HepG2 (cell line): ENCODE measurements around the gene NT5C2. TPM values are rescaled to one million over a fixed set of nuclear protein-coding genes. Genes with fewer than 3 reads are reported as not detected.

Source experiments
- ATAC-seq: fragments of 200-7000 bp; cut with Tn5 transposase; 3 replicates; pipeline ENCODE4 v1.9.1; 2020; ENCODE audit warnings: mild to moderate bottlenecking, moderate library complexity
- BruUV-seq: library from RNA; stranded (reverse); fragments of 400-500 nt; replicated peaks from 2 replicates; lab custom pipeline; 2021; lab: Mats Ljungman, UMichigan
- CTCF ChIA-PET: fragments of 300-600 bp; formaldehyde crosslinking; extraction: SDS; loops from one replicate; lab custom pipeline; 2021; ENCODE audit warnings: low total read pairs, inconsistent platforms, low intra/inter-chr PET ratio; lab: Yijun Ruan, JAX
- POLR2A ChIA-PET: fragments of 350-600 bp; sonication (Branson Sonifier 250); formaldehyde crosslinking; loops from one replicate; lab custom pipeline; 2020; ENCODE audit warnings: antibody characterized with exemption, inconsistent platforms; lab: Yijun Ruan, JAX
- DNase-seq: peaks from one replicate; pipeline ENCODE4 v3.0.0-alpha.2; 2015; ENCODE audit warnings: low spot score
- FAIRE-seq: peaks from 3 replicates; lab custom pipeline; 2011; peaks lifted over from hg19 to GRCh38; lab: Jason Lieb, UNC
- H2AFZ ChIP-seq: one replicate; pipeline ENCODE4 v1.6.1; 2011; ENCODE audit warnings: low read length, inconsistent platforms
- H3K27ac ChIP-seq: fragments of 300-600 bp; 3 replicates; pipeline ENCODE4 v1.8.0; 2011; ENCODE audit warnings: mixed run types, mild to moderate bottlenecking, mixed read lengths, low read length, inconsistent platforms; ENCODE audit not compliant: insufficient read depth; ENCODE audit errors: extremely low read length
- H3K27me3 ChIP-seq, 2 experiments: fragments of 200-600 bp in 1 of 2; 2 replicates in 1 of 2; 3 replicates in 1 of 2; pipeline versions ENCODE4 v1.6.0 to v1.8.0; 2011; ENCODE audit warnings: low read length in 2 of 2, mild to moderate bottlenecking in 2 of 2, moderate library complexity in 2 of 2, inconsistent platforms in 1 of 2; ENCODE audit not compliant: insufficient read depth in 2 of 2, control insufficient read depth in 1 of 2
- H3K36me3 ChIP-seq, 2 experiments: fragments of 200-600 bp in 1 of 2; replicated peaks in 1 of 2; 2 replicates in 1 of 2; 3 replicates in 1 of 2; pipeline versions ENCODE4 v1.5.1 to v1.8.0; 2011; ENCODE audit warnings: low read length in 2 of 2, inconsistent platforms in 1 of 2; ENCODE audit not compliant: insufficient read depth in 2 of 2, control insufficient read depth in 1 of 2
- H3K4me1 ChIP-seq: 2 replicates; pipeline ENCODE4 v1.5.1; 2012; ENCODE audit warnings: low read length, inconsistent platforms; ENCODE audit not compliant: insufficient read depth
- H3K4me2 ChIP-seq: 2 replicates; pipeline ENCODE4 v1.6.0; 2011; ENCODE audit warnings: low read depth, low read length, inconsistent platforms
- H3K4me3 ChIP-seq, 3 experiments: fragments of 200-600 bp in 1 of 3; sonication (generic), shearing (Covaris generic) in 1 of 3; replicated peaks in 1 of 3; 2 replicates each; pipeline ENCODE4 v1.5.1; 2011 to 2016; ENCODE audit warnings: low read length in 3 of 3, inconsistent platforms in 2 of 3, low read depth in 2 of 3, mild to moderate bottlenecking in 2 of 3, control low read depth in 1 of 3, mixed read lengths in 1 of 3; ENCODE audit not compliant: insufficient read depth in 1 of 3
- H3K79me2 ChIP-seq: one replicate; pipeline ENCODE4 v1.6.1; 2011; ENCODE audit warnings: low read length, inconsistent platforms; ENCODE audit not compliant: insufficient read depth
- H3K9ac ChIP-seq: 2 replicates; pipeline ENCODE4 v1.6.0; 2011; ENCODE audit warnings: mild to moderate bottlenecking, low read depth, low read length, inconsistent platforms; ENCODE audit not compliant: insufficient read depth
- H3K9me3 ChIP-seq: 2 replicates; pipeline ENCODE4 v1.5.1; 2012; ENCODE audit warnings: mild to moderate bottlenecking, low read length
- H4K20me1 ChIP-seq: 2 replicates; pipeline ENCODE4 v1.6.0; 2011; ENCODE audit warnings: inconsistent platforms, mild to moderate bottlenecking, low read length, moderate library complexity; ENCODE audit not compliant: insufficient read depth
- ETV5 ChIP-seq: IDR thresholded peaks from 2 replicates; pipeline ENCODE4 v1.6.1; 2018; ENCODE audit warnings: missing biosample characterization, missing genetic modification reagents, inconsistent platforms, borderline replicate concordance
- HCFC1 ChIP-seq: fragments of 150-350 bp; IDR thresholded peaks from 2 replicates; pipeline ENCODE4 v1.6.1; 2014; ENCODE audit warnings: low read depth, low read length
- MEF2D ChIP-seq: sonication (generic); formaldehyde crosslinking; IDR thresholded peaks from 2 replicates; pipeline ENCODE4 v1.5.1; 2020; ENCODE audit warnings: mild to moderate bottlenecking, missing genetic modification reagents
- NR2F6 ChIP-seq, 2 experiments: IDR thresholded peaks; 2 replicates each; pipeline ENCODE4 v1.6.1; 2016; ENCODE audit warnings: antibody characterized with exemption in 1 of 2, mild to moderate bottlenecking in 1 of 2
- RBM22 ChIP-seq: fragments of 200-400 bp; formaldehyde crosslinking; optimal IDR thresholded peaks from 2 replicates; pipeline ENCODE3; 2017; ENCODE audit warnings: mild to moderate bottlenecking, low read length, moderate library complexity
- YEATS4 ChIP-seq: sonication (generic); formaldehyde crosslinking; IDR thresholded peaks from 2 replicates; pipeline ENCODE4 v1.4.0; 2020; ENCODE audit warnings: missing genetic modification reagents, borderline replicate concordance
- WGBS: methylation state at CpG from one replicate; pipeline ENCODE4 v1.1.6; 2017; ENCODE audit warnings: low lambda C conversion rate; 5-methylcytosine and 5-hydroxymethylcytosine counted together
- in situ Hi-C: cut with HindIII; loops from 2 replicates; pipeline ENCODE4 v1.10.0; 2017; ENCODE audit warnings: low pct_unique_long_range_greater_than_20kb; ENCODE audit not compliant: extremely low pct_ligation_motif_present
- intact Hi-C: fragments of 100-400 bp; cut with micrococcal nuclease; formaldehyde crosslinking; loops from one replicate; pipeline ENCODE4 v1.10.0; 2022; ENCODE audit not compliant: unreplicated experiment
- polyA plus RNA-seq, 8 experiments: library from polyadenylated mRNA; depleted of rRNA in 3 of 8; stranded (reverse) in 7 of 8; unstranded in 1 of 8; fragments of >200 nt; fragmentation: Illumina TruSeq in 4 of 8; extraction: Trizol in 4 of 8; gene quantifications; 2 replicates each; pipeline versions ENCODE4 v1.2.1 to v1.2.3, GENCODE V29; 2011 to 2016; ENCODE audit warnings: low read depth in 4 of 8, missing spikeins in 1 of 8, mixed read lengths in 1 of 8; ENCODE audit not compliant: insufficient read depth in 1 of 8
- total RNA-seq, 5 experiments: library from RNA; depleted of rRNA; stranded (reverse); fragments of >200 nt; fragmentation: Illumina TruSeq; extraction: Trizol; gene quantifications; 2 replicates each; pipeline ENCODE4 v1.2.3, GENCODE V29; 2016; ENCODE audit warnings: low read depth in 1 of 5
- TF ChIP-seq, protein P1 (sequence below): IDR thresholded peaks from 2 replicates; pipeline ENCODE4 v1.6.1; 2018; ENCODE audit warnings: missing genetic modification reagents
- TF ChIP-seq, protein P2 (sequence below): IDR thresholded peaks from 2 replicates; pipeline ENCODE4 v1.6.1; 2012; ENCODE audit warnings: inconsistent platforms
- TF ChIP-seq, protein P3 (sequence below): IDR thresholded peaks from 2 replicates; pipeline ENCODE4 v1.4.0; 2020; ENCODE audit warnings: mild to moderate bottlenecking, missing genetic modification reagents
- TF ChIP-seq, protein P4 (sequence below): sonication (generic); formaldehyde crosslinking; conservative IDR thresholded peaks from 2 replicates; pipeline ENCODE4 v1.4.0; 2020; ENCODE audit warnings: mild to moderate bottlenecking, missing genetic modification reagents, moderate library complexity
- TF ChIP-seq, protein P5 (sequence below): sonication (generic); formaldehyde crosslinking; IDR thresholded peaks from 2 replicates; pipeline ENCODE4 v1.4.0; 2020; ENCODE audit warnings: missing genetic modification reagents

Gene NT5C2
- total and polyA plus RNA-seq, 2 of the 13 experiments (the other 11 are each of a cell fraction or from before 2014, with no cell fraction given) = 40.6 to 55.2 TPM

DNA sequence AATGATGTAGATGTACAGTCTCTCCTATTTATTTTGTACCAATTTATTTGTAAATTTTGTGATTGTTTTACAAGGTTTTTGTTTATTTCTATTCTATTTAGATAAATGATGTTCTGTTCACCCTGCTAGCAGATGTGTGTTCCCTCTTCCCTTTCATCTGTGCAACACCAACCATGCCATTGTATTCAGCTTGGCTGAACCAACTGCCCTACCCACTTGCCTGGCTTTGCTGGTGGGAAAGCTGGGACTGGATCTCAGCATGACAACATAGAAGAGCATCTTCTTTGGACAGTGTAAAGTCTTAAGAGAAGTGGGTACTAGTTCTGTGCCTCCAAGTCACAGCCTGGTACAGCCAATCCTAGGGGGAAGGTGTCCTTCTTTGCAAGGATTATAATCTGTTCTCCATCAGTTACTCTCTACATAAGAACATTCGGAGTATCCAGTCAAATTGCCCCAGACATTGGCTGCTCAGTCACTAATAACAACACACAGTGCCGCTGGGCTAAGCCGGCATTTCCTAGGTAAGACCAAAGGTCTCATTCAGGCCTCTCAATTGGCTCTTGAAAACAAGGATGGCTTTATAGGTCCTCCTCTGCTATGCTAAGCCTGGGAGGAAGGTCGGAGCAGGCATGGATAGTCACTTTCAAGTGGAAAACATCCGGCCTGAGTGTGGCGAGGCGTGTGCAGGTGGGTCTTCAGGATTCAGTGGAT, 109.7 kb downstream of the NT5C2 start:
- 20% methylated on average over 7 of the region's 7 CpGs for WGBS
- Histone ChIP-seq H3K27ac (peak overlapping the region; percentile 57), H3K9ac (no peak overlapping the region; the same call in 1 of the 2 replicates), H3K4me1 (peaks cover 55% of the 10 kb centered on the region), H3K36me3 (peaks cover 8 to 16% of the 10 kb centered on the region in 2 experiments), H4K20me1 (no peaks in the 10 kb centered on the region), H3K79me2 (no peaks in the 10 kb centered on the region), H3K9me3 (no peaks in the 10 kb centered on the region), H3K4me3 (no peak overlapping the region), H3K4me2 (peak overlapping the region; percentile 51), H3K27me3 (no peaks in the 10 kb centered on the region), H2AFZ (no peak overlapping the region)
- no TSS peak for BruUV-seq
- ATAC-seq = peak; percentile 94
- FAIRE-seq = peak; percentile 66
- in situ Hi-C loops = loop anchor here (10.0 kb wide), 1 partner anchor 161 kb away; the partner anchor contains the start of gene RPEL1
- POLR2A ChIA-PET = no interaction called here
- intact Hi-C loops = loop anchor here (5.0 kb wide), 1 partner anchor 159 kb away; no protein-coding TSS in a partner anchor
- DNase-seq = peak; percentile 85
- CTCF ChIA-PET = no interaction called here
- TF ChIP-seq, protein P1, sequence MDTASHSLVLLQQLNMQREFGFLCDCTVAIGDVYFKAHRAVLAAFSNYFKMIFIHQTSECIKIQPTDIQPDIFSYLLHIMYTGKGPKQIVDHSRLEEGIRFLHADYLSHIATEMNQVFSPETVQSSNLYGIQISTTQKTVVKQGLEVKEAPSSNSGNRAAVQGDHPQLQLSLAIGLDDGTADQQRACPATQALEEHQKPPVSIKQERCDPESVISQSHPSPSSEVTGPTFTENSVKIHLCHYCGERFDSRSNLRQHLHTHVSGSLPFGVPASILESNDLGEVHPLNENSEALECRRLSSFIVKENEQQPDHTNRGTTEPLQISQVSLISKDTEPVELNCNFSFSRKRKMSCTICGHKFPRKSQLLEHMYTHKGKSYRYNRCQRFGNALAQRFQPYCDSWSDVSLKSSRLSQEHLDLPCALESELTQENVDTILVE = no peak
- TF ChIP-seq RBM22 = peak; percentile 82
- no peak for TF ChIP-seq YEATS4
- TF ChIP-seq ETV5 = peak; percentile 79; the same call in 1 of the 2 replicates
- TF ChIP-seq MEF2D (CRISPR knock-in tag) = 0 out of 2 replicates have a peak, but pooled peaks have one; percentile 47
- TF ChIP-seq, protein P2, sequence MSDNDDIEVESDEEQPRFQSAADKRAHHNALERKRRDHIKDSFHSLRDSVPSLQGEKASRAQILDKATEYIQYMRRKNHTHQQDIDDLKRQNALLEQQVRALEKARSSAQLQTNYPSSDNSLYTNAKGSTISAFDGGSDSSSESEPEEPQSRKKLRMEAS = peak; percentile 57; the same call in 1 of the 2 replicates
- TF ChIP-seq, protein P3, sequence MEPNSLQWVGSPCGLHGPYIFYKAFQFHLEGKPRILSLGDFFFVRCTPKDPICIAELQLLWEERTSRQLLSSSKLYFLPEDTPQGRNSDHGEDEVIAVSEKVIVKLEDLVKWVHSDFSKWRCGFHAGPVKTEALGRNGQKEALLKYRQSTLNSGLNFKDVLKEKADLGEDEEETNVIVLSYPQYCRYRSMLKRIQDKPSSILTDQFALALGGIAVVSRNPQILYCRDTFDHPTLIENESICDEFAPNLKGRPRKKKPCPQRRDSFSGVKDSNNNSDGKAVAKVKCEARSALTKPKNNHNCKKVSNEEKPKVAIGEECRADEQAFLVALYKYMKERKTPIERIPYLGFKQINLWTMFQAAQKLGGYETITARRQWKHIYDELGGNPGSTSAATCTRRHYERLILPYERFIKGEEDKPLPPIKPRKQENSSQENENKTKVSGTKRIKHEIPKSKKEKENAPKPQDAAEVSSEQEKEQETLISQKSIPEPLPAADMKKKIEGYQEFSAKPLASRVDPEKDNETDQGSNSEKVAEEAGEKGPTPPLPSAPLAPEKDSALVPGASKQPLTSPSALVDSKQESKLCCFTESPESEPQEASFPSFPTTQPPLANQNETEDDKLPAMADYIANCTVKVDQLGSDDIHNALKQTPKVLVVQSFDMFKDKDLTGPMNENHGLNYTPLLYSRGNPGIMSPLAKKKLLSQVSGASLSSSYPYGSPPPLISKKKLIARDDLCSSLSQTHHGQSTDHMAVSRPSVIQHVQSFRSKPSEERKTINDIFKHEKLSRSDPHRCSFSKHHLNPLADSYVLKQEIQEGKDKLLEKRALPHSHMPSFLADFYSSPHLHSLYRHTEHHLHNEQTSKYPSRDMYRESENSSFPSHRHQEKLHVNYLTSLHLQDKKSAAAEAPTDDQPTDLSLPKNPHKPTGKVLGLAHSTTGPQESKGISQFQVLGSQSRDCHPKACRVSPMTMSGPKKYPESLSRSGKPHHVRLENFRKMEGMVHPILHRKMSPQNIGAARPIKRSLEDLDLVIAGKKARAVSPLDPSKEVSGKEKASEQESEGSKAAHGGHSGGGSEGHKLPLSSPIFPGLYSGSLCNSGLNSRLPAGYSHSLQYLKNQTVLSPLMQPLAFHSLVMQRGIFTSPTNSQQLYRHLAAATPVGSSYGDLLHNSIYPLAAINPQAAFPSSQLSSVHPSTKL (CRISPR knock-in tag) = peak; percentile 69
- TF ChIP-seq, protein P4, sequence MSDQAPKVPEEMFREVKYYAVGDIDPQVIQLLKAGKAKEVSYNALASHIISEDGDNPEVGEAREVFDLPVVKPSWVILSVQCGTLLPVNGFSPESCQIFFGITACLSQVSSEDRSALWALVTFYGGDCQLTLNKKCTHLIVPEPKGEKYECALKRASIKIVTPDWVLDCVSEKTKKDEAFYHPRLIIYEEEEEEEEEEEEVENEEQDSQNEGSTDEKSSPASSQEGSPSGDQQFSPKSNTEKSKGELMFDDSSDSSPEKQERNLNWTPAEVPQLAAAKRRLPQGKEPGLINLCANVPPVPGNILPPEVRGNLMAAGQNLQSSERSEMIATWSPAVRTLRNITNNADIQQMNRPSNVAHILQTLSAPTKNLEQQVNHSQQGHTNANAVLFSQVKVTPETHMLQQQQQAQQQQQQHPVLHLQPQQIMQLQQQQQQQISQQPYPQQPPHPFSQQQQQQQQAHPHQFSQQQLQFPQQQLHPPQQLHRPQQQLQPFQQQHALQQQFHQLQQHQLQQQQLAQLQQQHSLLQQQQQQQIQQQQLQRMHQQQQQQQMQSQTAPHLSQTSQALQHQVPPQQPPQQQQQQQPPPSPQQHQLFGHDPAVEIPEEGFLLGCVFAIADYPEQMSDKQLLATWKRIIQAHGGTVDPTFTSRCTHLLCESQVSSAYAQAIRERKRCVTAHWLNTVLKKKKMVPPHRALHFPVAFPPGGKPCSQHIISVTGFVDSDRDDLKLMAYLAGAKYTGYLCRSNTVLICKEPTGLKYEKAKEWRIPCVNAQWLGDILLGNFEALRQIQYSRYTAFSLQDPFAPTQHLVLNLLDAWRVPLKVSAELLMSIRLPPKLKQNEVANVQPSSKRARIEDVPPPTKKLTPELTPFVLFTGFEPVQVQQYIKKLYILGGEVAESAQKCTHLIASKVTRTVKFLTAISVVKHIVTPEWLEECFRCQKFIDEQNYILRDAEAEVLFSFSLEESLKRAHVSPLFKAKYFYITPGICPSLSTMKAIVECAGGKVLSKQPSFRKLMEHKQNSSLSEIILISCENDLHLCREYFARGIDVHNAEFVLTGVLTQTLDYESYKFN (CRISPR knock-in tag) = peak; percentile 73
- TF ChIP-seq, protein P5, sequence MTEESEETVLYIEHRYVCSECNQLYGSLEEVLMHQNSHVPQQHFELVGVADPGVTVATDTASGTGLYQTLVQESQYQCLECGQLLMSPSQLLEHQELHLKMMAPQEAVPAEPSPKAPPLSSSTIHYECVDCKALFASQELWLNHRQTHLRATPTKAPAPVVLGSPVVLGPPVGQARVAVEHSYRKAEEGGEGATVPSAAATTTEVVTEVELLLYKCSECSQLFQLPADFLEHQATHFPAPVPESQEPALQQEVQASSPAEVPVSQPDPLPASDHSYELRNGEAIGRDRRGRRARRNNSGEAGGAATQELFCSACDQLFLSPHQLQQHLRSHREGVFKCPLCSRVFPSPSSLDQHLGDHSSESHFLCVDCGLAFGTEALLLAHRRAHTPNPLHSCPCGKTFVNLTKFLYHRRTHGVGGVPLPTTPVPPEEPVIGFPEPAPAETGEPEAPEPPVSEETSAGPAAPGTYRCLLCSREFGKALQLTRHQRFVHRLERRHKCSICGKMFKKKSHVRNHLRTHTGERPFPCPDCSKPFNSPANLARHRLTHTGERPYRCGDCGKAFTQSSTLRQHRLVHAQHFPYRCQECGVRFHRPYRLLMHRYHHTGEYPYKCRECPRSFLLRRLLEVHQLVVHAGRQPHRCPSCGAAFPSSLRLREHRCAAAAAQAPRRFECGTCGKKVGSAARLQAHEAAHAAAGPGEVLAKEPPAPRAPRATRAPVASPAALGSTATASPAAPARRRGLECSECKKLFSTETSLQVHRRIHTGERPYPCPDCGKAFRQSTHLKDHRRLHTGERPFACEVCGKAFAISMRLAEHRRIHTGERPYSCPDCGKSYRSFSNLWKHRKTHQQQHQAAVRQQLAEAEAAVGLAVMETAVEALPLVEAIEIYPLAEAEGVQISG (CRISPR knock-in tag) = peak; percentile 39; the same call in 1 of the 2 replicates
- TF ChIP-seq NR2F6 (IDR thresholded peaks at IDR 0.05) = peak; percentile 14; the same call in 1 of the 2 replicates
- no peak for TF ChIP-seq NR2F6 (CRISPR knock-in tag; IDR thresholded peaks at IDR 0.05)
- TF ChIP-seq HCFC1 = no peak
